ENCODE measurements around the gene CXorf51B. TPM values are rescaled to one million over a fixed set of nuclear protein-coding genes. Genes with fewer than 3 reads are reported as not detected.
"Not testable (repeated sequence)": the region's sequence is repeated elsewhere in the genome, so short reads cannot be mapped to it uniquely, and the experiment has no call there.

Gene CXorf51B
- not detected for total RNA-seq (ENCODE audit: unreplicated experiment)
- long read RNA-seq: 0 reads

GRCh38 chrX:146809471-146809870 lies at the start of gene CXorf51B:
CXorf51B (plus strand) TSS chrX:146809771; CDS start chrX:146809792, 21 bp downstream.
- H3K27ac Mint-ChIP-seq (ENCODE audit: unreplicated experiment); H3K9me3 Mint-ChIP-seq (ENCODE audit: unreplicated experiment); H3K4me3 Mint-ChIP-seq (ENCODE audit: unreplicated experiment); H3K4me1 Mint-ChIP-seq (ENCODE audit: low read depth, unreplicated experiment); H3K27me3 Mint-ChIP-seq (ENCODE audit: unreplicated experiment); H3K36me3 Mint-ChIP-seq (ENCODE audit: unreplicated experiment); DNase-seq: not testable (repeated sequence)

- H3K4me1 Mint-ChIP-seq (ENCODE audit: low read depth, unreplicated experiment); H3K27ac Mint-ChIP-seq (ENCODE audit: unreplicated experiment); H3K27me3 Mint-ChIP-seq (ENCODE audit: unreplicated experiment); H3K36me3 Mint-ChIP-seq (ENCODE audit: unreplicated experiment); H3K9me3 Mint-ChIP-seq (ENCODE audit: unreplicated experiment); H3K4me3 Mint-ChIP-seq (ENCODE audit: unreplicated experiment); DNase-seq: not testable (repeated sequence)
Measured at GRCh38 chrX:146814644-146815043, 5.1 kb downstream of the CXorf51B start, which contains the start of gene CXorf51A. CXorf51A (minus strand) TSS chrX:146814744; CDS start chrX:146814723, 21 bp downstream.

DNA sequence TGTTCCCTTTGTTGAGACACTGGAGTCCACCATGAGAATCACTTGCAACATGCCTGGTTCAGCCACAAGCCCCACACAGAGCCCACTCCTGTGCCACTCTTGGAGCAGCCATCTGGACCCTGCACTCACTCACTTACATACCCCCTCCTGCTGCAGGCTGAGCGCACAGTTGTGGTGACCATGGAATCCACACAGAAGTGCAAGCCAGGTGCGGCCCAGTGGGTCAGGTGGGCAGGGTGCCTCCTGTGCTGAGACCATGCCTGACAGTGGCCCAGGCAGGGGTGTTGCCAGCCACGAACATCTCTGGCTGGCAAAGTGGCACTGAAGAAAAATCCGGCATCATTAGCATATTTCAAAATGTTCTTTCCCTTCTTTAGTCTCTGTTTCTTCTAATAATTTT lies 22.4 kb downstream of the CXorf51B start:
- DNase-seq: no peak
- TF ChIP-seq, protein P1, sequence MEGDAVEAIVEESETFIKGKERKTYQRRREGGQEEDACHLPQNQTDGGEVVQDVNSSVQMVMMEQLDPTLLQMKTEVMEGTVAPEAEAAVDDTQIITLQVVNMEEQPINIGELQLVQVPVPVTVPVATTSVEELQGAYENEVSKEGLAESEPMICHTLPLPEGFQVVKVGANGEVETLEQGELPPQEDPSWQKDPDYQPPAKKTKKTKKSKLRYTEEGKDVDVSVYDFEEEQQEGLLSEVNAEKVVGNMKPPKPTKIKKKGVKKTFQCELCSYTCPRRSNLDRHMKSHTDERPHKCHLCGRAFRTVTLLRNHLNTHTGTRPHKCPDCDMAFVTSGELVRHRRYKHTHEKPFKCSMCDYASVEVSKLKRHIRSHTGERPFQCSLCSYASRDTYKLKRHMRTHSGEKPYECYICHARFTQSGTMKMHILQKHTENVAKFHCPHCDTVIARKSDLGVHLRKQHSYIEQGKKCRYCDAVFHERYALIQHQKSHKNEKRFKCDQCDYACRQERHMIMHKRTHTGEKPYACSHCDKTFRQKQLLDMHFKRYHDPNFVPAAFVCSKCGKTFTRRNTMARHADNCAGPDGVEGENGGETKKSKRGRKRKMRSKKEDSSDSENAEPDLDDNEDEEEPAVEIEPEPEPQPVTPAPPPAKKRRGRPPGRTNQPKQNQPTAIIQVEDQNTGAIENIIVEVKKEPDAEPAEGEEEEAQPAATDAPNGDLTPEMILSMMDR (IDR thresholded peaks at IDR 0.05; ENCODE audit: partially characterized antibody, unreplicated experiment): no peak
- H3K4me1 Mint-ChIP-seq (ENCODE audit: low read depth, unreplicated experiment): no peaks in the 10 kb centered on the region
- no peak overlapping the region for H3K4me3 Mint-ChIP-seq (ENCODE audit: unreplicated experiment)
- H3K27me3 Mint-ChIP-seq (ENCODE audit: unreplicated experiment): no peaks in the 10 kb centered on the region
- H3K36me3 Mint-ChIP-seq (ENCODE audit: unreplicated experiment): no peaks in the 10 kb centered on the region
- no peaks in the 10 kb centered on the region for H3K9me3 Mint-ChIP-seq (ENCODE audit: unreplicated experiment)
- no peak overlapping the region for H3K27ac Mint-ChIP-seq (ENCODE audit: unreplicated experiment)

DNA sequence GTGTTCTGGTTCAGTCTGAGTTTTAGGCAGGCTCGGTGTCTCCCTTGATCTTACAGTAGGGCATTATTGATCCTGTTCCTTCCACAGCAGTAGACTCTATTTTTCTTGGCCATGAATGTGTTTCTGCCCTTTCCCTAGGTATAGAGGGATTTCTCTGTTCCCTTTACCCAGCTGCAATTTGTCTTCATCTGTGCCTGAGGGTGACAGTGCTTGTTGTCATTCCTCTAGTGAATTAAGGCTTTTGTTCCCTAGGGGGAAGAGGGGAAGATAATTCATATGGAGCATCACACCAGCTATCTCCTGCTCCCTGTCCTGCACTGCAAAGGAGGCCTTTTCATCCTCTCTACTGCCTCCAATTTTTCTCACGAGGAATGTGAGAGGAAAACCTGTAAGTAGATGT lies 44.7 kb downstream of the CXorf51B start:
- H3K27ac Mint-ChIP-seq (ENCODE audit: unreplicated experiment): no peak overlapping the region
- no peaks in the 10 kb centered on the region for H3K27me3 Mint-ChIP-seq (ENCODE audit: unreplicated experiment)
- no peaks in the 10 kb centered on the region for H3K4me1 Mint-ChIP-seq (ENCODE audit: low read depth, unreplicated experiment)
- H3K36me3 Mint-ChIP-seq (ENCODE audit: unreplicated experiment): no peaks in the 10 kb centered on the region
- H3K4me3 Mint-ChIP-seq (ENCODE audit: unreplicated experiment): no peak overlapping the region
- no peak for DNase-seq
- TF ChIP-seq, protein P1 (IDR thresholded peaks at IDR 0.05; ENCODE audit: partially characterized antibody, unreplicated experiment): no peak
- no peaks in the 10 kb centered on the region for H3K9me3 Mint-ChIP-seq (ENCODE audit: unreplicated experiment)

Other genes with a start within 250 kb of the CXorf51B start
- not detected for gene CXorf51A, start 5.0 kb downstream of the CXorf51B start, total RNA-seq (ENCODE audit: unreplicated experiment)